Measurements from ENCODE around the gene DIABLO. TPM values are rescaled to one million over a fixed set of nuclear protein-coding genes. Genes with fewer than 3 reads are reported as not detected.
A peak's percentile ranks its signal among the peaks of the same experiment; 100 is the strongest.

Gene DIABLO
- total RNA-seq, 2 donors from 2014 or later = 77.5 to 81.0 TPM

DNA sequence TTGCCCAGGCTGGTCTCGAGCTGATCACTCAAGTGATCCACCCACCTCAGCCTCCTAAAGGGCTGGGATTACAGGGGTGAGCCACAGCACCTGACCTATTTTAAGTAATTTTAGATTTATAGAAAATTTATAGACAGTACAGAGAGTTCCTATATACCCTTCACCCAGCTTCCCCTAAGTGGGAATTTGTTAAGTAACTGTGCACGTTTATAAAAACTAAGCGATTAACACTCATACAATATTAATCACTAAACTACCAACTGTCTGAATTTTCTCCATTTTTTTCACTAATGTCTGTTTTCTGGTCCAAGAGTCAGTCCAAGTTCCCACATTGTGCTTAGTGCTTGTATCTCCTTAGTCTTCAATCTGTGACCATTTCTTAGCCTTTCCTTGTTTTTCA lies 57.4 kb downstream of the DIABLO start:
- no peak for DNase-seq
- 92 to 100% methylated on average over 2 to 3 of the region's 3 CpGs for WGBS, 2 experiments (ENCODE audit: insufficient coverage in 1 of 2, insufficient read length in 1 of 2)
- Mint-ChIP-seq H3K4me1 (no peaks in the 10 kb centered on the region), H3K9me3 (no peaks in the 10 kb centered on the region), H3K27me3 (ENCODE audit: insufficient read depth) (no peaks in the 10 kb centered on the region), H3K36me3 (ENCODE audit: low read depth) (no peaks in the 10 kb centered on the region), H3K27ac (no peak overlapping the region), H3K4me3 (no peak overlapping the region)
- TF ChIP-seq, protein P1, sequence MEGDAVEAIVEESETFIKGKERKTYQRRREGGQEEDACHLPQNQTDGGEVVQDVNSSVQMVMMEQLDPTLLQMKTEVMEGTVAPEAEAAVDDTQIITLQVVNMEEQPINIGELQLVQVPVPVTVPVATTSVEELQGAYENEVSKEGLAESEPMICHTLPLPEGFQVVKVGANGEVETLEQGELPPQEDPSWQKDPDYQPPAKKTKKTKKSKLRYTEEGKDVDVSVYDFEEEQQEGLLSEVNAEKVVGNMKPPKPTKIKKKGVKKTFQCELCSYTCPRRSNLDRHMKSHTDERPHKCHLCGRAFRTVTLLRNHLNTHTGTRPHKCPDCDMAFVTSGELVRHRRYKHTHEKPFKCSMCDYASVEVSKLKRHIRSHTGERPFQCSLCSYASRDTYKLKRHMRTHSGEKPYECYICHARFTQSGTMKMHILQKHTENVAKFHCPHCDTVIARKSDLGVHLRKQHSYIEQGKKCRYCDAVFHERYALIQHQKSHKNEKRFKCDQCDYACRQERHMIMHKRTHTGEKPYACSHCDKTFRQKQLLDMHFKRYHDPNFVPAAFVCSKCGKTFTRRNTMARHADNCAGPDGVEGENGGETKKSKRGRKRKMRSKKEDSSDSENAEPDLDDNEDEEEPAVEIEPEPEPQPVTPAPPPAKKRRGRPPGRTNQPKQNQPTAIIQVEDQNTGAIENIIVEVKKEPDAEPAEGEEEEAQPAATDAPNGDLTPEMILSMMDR (conservative IDR thresholded peaks at IDR 0.05) = no peak
- no peaks in the 10 kb centered on the region for H3K4me1 ChIP-seq (ENCODE audit: control insufficient read depth, insufficient read depth, low read length)
- no peak overlapping the region for H3K27ac ChIP-seq (ENCODE audit: low read depth, low read length)
- no peaks in the 10 kb centered on the region for H3K9me3 ChIP-seq (ENCODE audit: control insufficient read depth, low read length)
- no peak overlapping the region for H3K9ac ChIP-seq (ENCODE audit: extremely low read depth, low read length, poor library complexity, severe bottlenecking)
- H3K4me3 ChIP-seq (ENCODE audit: low read length) = no peak overlapping the region
- no peaks in the 10 kb centered on the region for H3K36me3 ChIP-seq (ENCODE audit: control insufficient read depth, insufficient read depth, low read length)
- no peaks in the 10 kb centered on the region for H3K27me3 ChIP-seq (ENCODE audit: control insufficient read depth, insufficient read depth, low read length, poor library complexity, severe bottlenecking)

DNA sequence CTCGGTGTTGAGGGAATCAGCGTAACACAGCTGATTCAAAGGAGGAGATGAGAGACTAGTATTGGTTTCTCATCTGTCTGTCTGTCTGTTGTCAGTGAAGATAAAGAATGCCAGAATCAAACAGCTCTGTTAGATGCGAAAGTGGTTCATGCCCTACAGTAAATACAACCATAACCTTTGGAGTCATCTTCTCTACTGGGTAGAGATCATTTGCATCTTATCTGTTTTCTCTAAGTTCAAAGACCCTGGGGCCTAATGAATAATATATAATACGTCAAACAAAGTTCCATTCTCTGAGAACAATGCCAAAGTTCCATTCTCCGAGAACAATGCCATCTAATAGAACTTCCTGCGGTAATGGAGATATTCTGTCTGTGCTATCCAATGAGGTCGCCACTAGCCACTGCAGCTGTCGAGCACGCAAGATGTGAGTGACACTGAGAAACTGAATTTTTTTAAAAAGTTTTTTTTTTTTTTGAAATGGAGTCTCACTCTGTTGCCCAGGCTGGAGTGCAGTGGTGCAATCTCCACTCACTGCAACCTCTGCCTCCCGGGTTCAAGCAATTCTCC lies 58.4 kb downstream of the DIABLO start:
- no peaks in the 10 kb centered on the region for H3K27me3 ChIP-seq (ENCODE audit: control insufficient read depth, insufficient read depth, low read length, poor library complexity, severe bottlenecking)
- no peaks in the 10 kb centered on the region for H3K36me3 ChIP-seq (ENCODE audit: control insufficient read depth, insufficient read depth, low read length)
- no peak overlapping the region for H3K27ac Mint-ChIP-seq
- H3K27ac ChIP-seq (ENCODE audit: low read depth, low read length) = peak overlapping the region; percentile 90
- H3K9me3 Mint-ChIP-seq = peaks cover 8% of the 10 kb centered on the region
- H3K4me1 ChIP-seq (ENCODE audit: control insufficient read depth, insufficient read depth, low read length) = no peaks in the 10 kb centered on the region
- no peaks in the 10 kb centered on the region for H3K27me3 Mint-ChIP-seq (ENCODE audit: insufficient read depth)
- no peak overlapping the region for H3K9ac ChIP-seq (ENCODE audit: extremely low read depth, low read length, poor library complexity, severe bottlenecking)
- H3K36me3 Mint-ChIP-seq (ENCODE audit: low read depth) = no peaks in the 10 kb centered on the region
- no peaks in the 10 kb centered on the region for H3K4me1 Mint-ChIP-seq
- TF ChIP-seq, protein P1 (conservative IDR thresholded peaks at IDR 0.05) = no peak
- no peak for DNase-seq
- 89 to 96% methylated on average over 4 to 10 of the region's 10 CpGs for WGBS, 2 experiments (ENCODE audit: insufficient coverage in 1 of 2, insufficient read length in 1 of 2)
- H3K4me3 ChIP-seq (ENCODE audit: low read length) = no peak overlapping the region
- no peaks in the 10 kb centered on the region for H3K9me3 ChIP-seq (ENCODE audit: control insufficient read depth, low read length)
- H3K4me3 Mint-ChIP-seq = no peak overlapping the region

DNA sequence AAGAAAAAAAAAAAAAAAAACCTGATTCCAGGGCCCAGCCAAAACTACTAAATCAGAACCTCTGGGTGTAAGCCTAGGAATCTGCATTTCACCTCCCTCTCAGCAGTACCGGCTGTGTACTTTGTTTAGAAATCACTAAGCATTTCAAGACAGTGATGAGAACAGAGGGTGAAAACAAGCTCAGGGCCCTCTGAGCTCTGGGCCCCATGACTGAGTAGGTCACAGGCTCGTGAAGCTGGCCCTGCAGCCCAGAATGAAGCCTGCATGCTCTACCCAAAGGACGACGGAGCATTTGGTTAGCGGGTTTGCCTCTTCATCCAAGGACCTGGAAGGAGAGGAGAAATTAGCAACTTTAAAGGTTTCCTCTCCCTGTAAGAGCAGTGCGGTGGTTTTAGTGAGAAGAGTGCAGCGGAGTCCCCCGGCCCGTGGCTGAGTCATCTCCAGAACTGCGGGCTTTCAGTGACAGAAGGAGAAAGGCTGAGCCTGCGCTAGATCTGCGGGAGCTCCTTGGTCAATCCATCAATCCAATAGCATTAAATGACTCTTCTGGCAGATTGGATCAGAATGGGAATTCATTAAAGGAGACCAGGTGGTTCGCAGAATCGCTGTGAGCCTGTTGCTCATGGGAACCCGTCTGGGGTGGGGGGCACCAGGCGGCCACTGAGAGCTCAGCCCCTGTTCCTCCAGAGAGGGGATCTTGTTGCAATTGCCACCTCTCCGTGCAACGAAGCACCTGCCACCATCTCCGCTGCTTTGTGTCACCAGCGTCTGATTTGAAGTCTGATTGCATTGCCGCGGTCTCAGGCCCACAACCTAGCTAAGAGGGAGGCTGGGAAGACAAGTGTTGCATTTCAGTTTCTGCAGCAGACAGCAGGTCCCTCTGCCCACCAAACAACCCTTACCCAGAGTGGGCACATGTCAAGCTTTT lies 59.2 kb downstream of the DIABLO start:
- no peak overlapping the region for H3K4me3 Mint-ChIP-seq
- no peaks in the 10 kb centered on the region for H3K9me3 ChIP-seq (ENCODE audit: control insufficient read depth, low read length)
- H3K4me1 Mint-ChIP-seq = no peaks in the 10 kb centered on the region
- H3K9me3 Mint-ChIP-seq = peaks cover 14% of the 10 kb centered on the region
- no peak overlapping the region for H3K9ac ChIP-seq (ENCODE audit: extremely low read depth, low read length, poor library complexity, severe bottlenecking)
- H3K27ac Mint-ChIP-seq = no peak overlapping the region
- WGBS, 2 experiments (ENCODE audit: insufficient coverage in 1 of 2, insufficient read length in 1 of 2) = 84 to 88% methylated on average over 12 to 22 of the region's 22 CpGs
- no peak for DNase-seq
- H3K27me3 ChIP-seq (ENCODE audit: control insufficient read depth, insufficient read depth, low read length, poor library complexity, severe bottlenecking) = no peaks in the 10 kb centered on the region
- no peaks in the 10 kb centered on the region for H3K4me1 ChIP-seq (ENCODE audit: control insufficient read depth, insufficient read depth, low read length)
- no peak overlapping the region for H3K4me3 ChIP-seq (ENCODE audit: low read length)
- H3K27ac ChIP-seq (ENCODE audit: low read depth, low read length) = peak overlapping the region; percentile 90
- no peaks in the 10 kb centered on the region for H3K36me3 Mint-ChIP-seq (ENCODE audit: low read depth)
- TF ChIP-seq, protein P1 (conservative IDR thresholded peaks at IDR 0.05) = no peak
- H3K36me3 ChIP-seq (ENCODE audit: control insufficient read depth, insufficient read depth, low read length) = no peaks in the 10 kb centered on the region
- H3K27me3 Mint-ChIP-seq (ENCODE audit: insufficient read depth) = no peaks in the 10 kb centered on the region

All from endodermal cell (in vitro differentiated cells).